Measurements from ENCODE around the gene RNF212.

GRCh38 chr4:1116838-1117237 is 3.5 kb upstream of the RNF212 start:
- TF ChIP-seq, protein P1, sequence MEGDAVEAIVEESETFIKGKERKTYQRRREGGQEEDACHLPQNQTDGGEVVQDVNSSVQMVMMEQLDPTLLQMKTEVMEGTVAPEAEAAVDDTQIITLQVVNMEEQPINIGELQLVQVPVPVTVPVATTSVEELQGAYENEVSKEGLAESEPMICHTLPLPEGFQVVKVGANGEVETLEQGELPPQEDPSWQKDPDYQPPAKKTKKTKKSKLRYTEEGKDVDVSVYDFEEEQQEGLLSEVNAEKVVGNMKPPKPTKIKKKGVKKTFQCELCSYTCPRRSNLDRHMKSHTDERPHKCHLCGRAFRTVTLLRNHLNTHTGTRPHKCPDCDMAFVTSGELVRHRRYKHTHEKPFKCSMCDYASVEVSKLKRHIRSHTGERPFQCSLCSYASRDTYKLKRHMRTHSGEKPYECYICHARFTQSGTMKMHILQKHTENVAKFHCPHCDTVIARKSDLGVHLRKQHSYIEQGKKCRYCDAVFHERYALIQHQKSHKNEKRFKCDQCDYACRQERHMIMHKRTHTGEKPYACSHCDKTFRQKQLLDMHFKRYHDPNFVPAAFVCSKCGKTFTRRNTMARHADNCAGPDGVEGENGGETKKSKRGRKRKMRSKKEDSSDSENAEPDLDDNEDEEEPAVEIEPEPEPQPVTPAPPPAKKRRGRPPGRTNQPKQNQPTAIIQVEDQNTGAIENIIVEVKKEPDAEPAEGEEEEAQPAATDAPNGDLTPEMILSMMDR (IDR thresholded peaks at IDR 0.05), result no peak
- no peak for TF ChIP-seq POLR2A (IDR thresholded peaks at IDR 0.05)
- TF ChIP-seq POLR2AphosphoS5 (IDR thresholded peaks at IDR 0.05; ENCODE audit: insufficient read depth in 1 of 2, low read depth in 1 of 2), result no peak
